ENCODE data around the gene ATE1. TPM values are rescaled to one million over a fixed set of nuclear protein-coding genes. Genes with fewer than 3 reads are reported as not detected.

ATE1 gene
- total and polyA plus RNA-seq, 8 donors: 2.8 to 15.4 (median 8.5) TPM

DNA sequence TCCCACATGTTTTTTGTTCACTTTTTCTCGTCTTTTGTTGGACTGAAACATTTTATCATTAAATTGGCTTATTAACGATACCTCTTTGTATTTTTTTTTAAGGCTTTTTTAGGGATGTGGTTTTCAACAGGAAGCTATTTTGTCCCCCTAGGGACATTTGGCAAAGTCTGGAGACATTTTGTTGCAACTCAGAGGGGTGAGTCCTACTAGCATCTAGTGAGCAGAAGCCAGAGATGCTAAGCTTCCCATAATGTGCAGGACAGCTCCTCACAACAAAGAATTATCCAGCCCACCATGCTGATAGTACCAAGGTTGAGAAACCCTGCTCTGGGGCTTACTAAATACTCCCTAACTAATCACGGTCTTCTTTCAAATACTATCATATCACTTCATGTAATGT is 63.2 kb downstream of the ATE1 start:
- no peaks in the 10 kb centered on the region for H3K27me3 ChIP-seq
- FAIRE-seq (no peak), DNase-seq (no peak), ATAC-seq (no peak)
- H3K36me3 ChIP-seq: no peaks in the 10 kb centered on the region
- no peaks in the 10 kb centered on the region for H3K9me3 ChIP-seq
- intact Hi-C loops (cut with DNase I): no loop called here
- TF ChIP-seq, protein P1, sequence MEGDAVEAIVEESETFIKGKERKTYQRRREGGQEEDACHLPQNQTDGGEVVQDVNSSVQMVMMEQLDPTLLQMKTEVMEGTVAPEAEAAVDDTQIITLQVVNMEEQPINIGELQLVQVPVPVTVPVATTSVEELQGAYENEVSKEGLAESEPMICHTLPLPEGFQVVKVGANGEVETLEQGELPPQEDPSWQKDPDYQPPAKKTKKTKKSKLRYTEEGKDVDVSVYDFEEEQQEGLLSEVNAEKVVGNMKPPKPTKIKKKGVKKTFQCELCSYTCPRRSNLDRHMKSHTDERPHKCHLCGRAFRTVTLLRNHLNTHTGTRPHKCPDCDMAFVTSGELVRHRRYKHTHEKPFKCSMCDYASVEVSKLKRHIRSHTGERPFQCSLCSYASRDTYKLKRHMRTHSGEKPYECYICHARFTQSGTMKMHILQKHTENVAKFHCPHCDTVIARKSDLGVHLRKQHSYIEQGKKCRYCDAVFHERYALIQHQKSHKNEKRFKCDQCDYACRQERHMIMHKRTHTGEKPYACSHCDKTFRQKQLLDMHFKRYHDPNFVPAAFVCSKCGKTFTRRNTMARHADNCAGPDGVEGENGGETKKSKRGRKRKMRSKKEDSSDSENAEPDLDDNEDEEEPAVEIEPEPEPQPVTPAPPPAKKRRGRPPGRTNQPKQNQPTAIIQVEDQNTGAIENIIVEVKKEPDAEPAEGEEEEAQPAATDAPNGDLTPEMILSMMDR (IDR thresholded peaks at IDR 0.05): no peak
- no peak overlapping the region for H3K27ac ChIP-seq
- H3K4me1 ChIP-seq: no peaks in the 10 kb centered on the region
- no peak overlapping the region for H3K4me3 ChIP-seq
- WGBS, 2 donors: 91 to 96% methylated on average over 3 of the region's 3 CpGs

DNA sequence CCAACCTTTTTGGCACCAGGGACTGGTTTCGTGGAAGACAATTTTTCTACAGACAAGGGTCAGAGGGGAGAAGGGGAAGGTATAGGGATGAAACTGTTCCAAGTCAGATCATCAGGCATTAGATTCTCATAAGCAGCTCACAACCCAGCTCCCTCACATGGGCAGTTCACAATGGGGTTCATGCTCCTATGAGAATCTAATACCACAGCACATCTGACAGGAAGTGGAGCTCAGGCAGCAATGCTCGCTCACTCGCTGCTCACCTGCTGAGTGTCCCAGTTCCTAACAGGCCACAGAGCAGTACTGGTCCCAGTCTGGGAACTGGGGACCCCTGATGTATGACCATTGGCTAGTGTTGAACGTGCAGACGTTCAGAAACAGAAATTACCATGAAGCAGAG is 63.7 kb downstream of the ATE1 start:
- no peaks in the 10 kb centered on the region for H3K4me1 ChIP-seq
- TF ChIP-seq, protein P1 (IDR thresholded peaks at IDR 0.05): no peak
- H3K27ac ChIP-seq: no peak overlapping the region
- intact Hi-C loops (cut with DNase I): no loop called here
- ATAC-seq (no peak), DNase-seq (no peak), FAIRE-seq (no peak)
- H3K27me3 ChIP-seq: no peaks in the 10 kb centered on the region
- H3K9me3 ChIP-seq: no peaks in the 10 kb centered on the region
- WGBS, 2 donors: 97 to 99% methylated on average over 5 of the region's 5 CpGs
- H3K4me3 ChIP-seq: no peak overlapping the region
- H3K36me3 ChIP-seq: no peaks in the 10 kb centered on the region

DNA sequence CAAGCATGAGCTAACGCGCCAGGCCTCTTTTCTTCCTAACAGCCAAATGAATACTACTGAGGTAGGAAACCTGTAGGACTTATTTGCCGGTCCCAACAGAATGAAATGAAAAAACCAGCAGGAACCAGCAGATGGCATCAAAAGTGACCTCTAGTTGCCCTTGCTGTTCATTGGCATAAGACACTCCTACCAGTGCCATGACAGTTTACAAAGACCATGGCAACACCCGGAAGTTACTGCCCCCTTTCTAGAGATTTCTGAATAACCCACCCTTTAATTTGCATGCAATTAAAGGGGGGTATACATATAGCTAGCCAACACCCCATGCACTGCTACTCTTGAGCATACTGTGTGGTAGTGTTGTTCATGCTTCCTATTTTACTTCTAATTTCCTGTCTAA is 65.2 kb downstream of the ATE1 start:
- intact Hi-C loops (cut with DNase I): no loop called here
- 96 to 97% methylated on average over 4 of the region's 4 CpGs for whole genome bisulfite sequencing, 2 donors
- no peak for FAIRE-seq

DNA sequence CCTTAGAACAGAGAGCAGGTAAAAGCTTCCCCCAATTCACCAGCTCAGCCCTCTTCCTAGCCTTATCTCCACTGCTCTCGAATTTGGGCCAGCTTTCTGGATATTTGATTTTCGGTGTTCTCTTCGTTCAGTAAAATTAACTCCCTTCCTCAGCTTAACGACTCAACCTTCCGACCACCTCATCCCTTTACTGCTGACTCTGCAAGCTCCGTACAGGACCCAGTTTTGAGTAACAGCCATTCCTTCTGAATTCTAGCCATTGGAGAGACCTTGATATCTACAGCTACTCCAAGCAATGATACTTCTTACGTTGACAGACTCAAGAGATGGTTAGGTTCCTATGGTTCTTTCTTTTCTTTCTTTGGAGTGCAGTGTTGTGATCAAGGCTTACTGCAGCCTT is 65.8 kb downstream of the ATE1 start:
- Histone ChIP-seq H3K27me3 (no peaks in the 10 kb centered on the region), H3K9me3 (no peaks in the 10 kb centered on the region), H3K36me3 (no peaks in the 10 kb centered on the region), H3K4me3 (no peak overlapping the region), H3K4me1 (no peaks in the 10 kb centered on the region), H3K27ac (no peak overlapping the region)
- WGBS, 2 donors: 95 to 97% methylated on average over 7 of the region's 7 CpGs
- intact Hi-C loops (cut with DNase I): no loop called here
- DNase-seq (no peak), FAIRE-seq (no peak), ATAC-seq (no peak)
- TF ChIP-seq, protein P1 (IDR thresholded peaks at IDR 0.05): no peak

More for the DNA sequence above, 65.2 kb downstream of the ATE1 start:
- Histone ChIP-seq H3K27ac (no peak overlapping the region), H3K27me3 (no peaks in the 10 kb centered on the region), H3K4me3 (no peak overlapping the region), H3K36me3 (no peaks in the 10 kb centered on the region), H3K4me1 (no peaks in the 10 kb centered on the region), H3K9me3 (no peaks in the 10 kb centered on the region)
- DNase-seq: no peak
- ATAC-seq: no peak
- TF ChIP-seq, protein P1 (IDR thresholded peaks at IDR 0.05): no peak

DNA sequence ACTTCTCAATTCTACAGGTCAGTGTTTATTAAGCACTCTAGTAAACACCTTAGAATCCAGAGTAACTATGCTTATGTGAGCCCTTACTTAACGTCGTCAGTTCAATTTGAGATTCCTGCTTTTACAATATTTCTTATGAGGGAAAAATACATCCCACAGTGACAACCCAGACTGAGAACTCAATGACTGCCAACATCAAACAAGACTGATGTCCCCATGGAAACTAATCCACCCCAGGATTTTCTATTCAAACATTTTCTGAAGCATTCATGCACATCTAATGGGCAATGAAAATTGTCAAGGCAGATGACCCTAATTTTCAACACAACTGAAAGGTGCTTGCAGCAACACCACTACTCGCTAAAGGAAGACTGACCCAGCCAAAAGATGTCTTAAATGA is 67.0 kb downstream of the ATE1 start:
- intact Hi-C loops (cut with DNase I): no loop called here
- Histone ChIP-seq H3K4me3 (no peak overlapping the region), H3K27me3 (no peaks in the 10 kb centered on the region), H3K9me3 (no peaks in the 10 kb centered on the region), H3K27ac (no peak overlapping the region), H3K36me3 (no peaks in the 10 kb centered on the region), H3K4me1 (no peaks in the 10 kb centered on the region)
- no peak for ATAC-seq
- TF ChIP-seq, protein P1 (IDR thresholded peaks at IDR 0.05): no peak
- no peak for FAIRE-seq
- no peak for DNase-seq
- WGBS, 2 donors: 88 to 91% methylated on average over 3 of the region's 3 CpGs
